Measurements from ENCODE around the gene FAM13A.

DNA sequence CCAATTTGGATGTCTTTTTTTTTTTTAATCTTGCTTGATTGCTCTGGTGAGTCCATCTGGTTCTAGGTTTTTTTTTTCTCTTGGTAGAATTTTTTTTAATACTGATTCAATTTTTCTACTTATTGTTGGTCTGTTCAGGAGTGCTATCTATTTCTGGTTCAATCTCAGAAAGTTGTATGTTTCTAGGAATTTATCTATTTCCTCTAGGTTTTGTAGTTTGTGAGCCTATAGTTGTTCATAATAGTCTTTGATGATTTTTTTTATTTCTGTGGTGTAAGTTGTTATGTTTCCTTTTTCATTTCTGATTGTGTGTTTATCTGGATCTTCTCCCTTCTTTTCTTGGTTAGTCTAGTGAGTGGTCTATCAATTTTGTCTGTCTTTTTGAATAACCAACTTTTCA lies 129.6 kb downstream of the FAM13A start:
- TF ChIP-seq, protein P1, sequence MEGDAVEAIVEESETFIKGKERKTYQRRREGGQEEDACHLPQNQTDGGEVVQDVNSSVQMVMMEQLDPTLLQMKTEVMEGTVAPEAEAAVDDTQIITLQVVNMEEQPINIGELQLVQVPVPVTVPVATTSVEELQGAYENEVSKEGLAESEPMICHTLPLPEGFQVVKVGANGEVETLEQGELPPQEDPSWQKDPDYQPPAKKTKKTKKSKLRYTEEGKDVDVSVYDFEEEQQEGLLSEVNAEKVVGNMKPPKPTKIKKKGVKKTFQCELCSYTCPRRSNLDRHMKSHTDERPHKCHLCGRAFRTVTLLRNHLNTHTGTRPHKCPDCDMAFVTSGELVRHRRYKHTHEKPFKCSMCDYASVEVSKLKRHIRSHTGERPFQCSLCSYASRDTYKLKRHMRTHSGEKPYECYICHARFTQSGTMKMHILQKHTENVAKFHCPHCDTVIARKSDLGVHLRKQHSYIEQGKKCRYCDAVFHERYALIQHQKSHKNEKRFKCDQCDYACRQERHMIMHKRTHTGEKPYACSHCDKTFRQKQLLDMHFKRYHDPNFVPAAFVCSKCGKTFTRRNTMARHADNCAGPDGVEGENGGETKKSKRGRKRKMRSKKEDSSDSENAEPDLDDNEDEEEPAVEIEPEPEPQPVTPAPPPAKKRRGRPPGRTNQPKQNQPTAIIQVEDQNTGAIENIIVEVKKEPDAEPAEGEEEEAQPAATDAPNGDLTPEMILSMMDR (IDR thresholded peaks at IDR 0.05), result no peak
- no peak for TF ChIP-seq POLR2A (IDR thresholded peaks at IDR 0.05)
